ENCODE measurements around the gene MEF2C. TPM values are rescaled to one million over a fixed set of nuclear protein-coding genes. Genes with fewer than 3 reads are reported as not detected.

MEF2C gene
- polyA plus RNA-seq, 1 donor from 2014 or later: 30.2 TPM

- no peak overlapping the region for H3K4me3 ChIP-seq (ENCODE audit: low read length)
- H4K20me1 ChIP-seq (ENCODE audit: insufficient read depth): no peaks in the 10 kb centered on the region
- no peak overlapping the region for H3K4me2 ChIP-seq (ENCODE audit: low read length)
- H3K27me3 ChIP-seq (ENCODE audit: insufficient read depth, low read depth, low read length): no peaks in the 10 kb centered on the region
- H3F3A ChIP-seq (ENCODE audit: insufficient read depth, low read length, poor library complexity, severe bottlenecking): no peaks in the 10 kb centered on the region
- no peaks in the 10 kb centered on the region for H3K9me3 ChIP-seq (ENCODE audit: low read length)
- H3K9ac ChIP-seq (ENCODE audit: low read length): no peak overlapping the region
- H2AFZ ChIP-seq (ENCODE audit: low read depth, low read length): no peak overlapping the region
- no peaks in the 10 kb centered on the region for H3K9me2 ChIP-seq (ENCODE audit: insufficient read depth, low read length)
- TF ChIP-seq RAD21 (conservative IDR thresholded peaks at IDR 0.05): no peak
- TF ChIP-seq, protein P1, sequence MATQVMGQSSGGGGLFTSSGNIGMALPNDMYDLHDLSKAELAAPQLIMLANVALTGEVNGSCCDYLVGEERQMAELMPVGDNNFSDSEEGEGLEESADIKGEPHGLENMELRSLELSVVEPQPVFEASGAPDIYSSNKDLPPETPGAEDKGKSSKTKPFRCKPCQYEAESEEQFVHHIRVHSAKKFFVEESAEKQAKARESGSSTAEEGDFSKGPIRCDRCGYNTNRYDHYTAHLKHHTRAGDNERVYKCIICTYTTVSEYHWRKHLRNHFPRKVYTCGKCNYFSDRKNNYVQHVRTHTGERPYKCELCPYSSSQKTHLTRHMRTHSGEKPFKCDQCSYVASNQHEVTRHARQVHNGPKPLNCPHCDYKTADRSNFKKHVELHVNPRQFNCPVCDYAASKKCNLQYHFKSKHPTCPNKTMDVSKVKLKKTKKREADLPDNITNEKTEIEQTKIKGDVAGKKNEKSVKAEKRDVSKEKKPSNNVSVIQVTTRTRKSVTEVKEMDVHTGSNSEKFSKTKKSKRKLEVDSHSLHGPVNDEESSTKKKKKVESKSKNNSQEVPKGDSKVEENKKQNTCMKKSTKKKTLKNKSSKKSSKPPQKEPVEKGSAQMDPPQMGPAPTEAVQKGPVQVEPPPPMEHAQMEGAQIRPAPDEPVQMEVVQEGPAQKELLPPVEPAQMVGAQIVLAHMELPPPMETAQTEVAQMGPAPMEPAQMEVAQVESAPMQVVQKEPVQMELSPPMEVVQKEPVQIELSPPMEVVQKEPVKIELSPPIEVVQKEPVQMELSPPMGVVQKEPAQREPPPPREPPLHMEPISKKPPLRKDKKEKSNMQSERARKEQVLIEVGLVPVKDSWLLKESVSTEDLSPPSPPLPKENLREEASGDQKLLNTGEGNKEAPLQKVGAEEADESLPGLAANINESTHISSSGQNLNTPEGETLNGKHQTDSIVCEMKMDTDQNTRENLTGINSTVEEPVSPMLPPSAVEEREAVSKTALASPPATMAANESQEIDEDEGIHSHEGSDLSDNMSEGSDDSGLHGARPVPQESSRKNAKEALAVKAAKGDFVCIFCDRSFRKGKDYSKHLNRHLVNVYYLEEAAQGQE (IDR thresholded peaks at IDR 0.05; ENCODE audit: borderline replicate concordance): no peak
- TF ChIP-seq TAF1 (IDR thresholded peaks at IDR 0.05; ENCODE audit: low read depth): no peak
- no peak for TF ChIP-seq EZH2 (IDR thresholded peaks at IDR 0.05; ENCODE audit: borderline replicate concordance, insufficient read depth, low read length, poor library complexity, severe bottlenecking)
- no peak for TF ChIP-seq MXI1 (conservative IDR thresholded peaks at IDR 0.05; ENCODE audit: poor library complexity, severe bottlenecking)
- TF ChIP-seq POLR2AphosphoS5 (IDR thresholded peaks at IDR 0.05): no peak
- no peak for TF ChIP-seq EP300 (conservative IDR thresholded peaks at IDR 0.05; ENCODE audit: poor library complexity, severe bottlenecking)
- no peak for TF ChIP-seq SMC3 (conservative IDR thresholded peaks at IDR 0.05; ENCODE audit: poor library complexity)
- TF ChIP-seq CTCF (IDR thresholded peaks at IDR 0.05; ENCODE audit: poor library complexity, severe bottlenecking): no peak
- H3K79me2 ChIP-seq (replicated peaks; ENCODE audit: insufficient read depth, low read length): no peaks in the 10 kb centered on the region
- no peak overlapping the region for H3K27ac ChIP-seq (ENCODE audit: low read length)
- H3K36me3 ChIP-seq (ENCODE audit: insufficient read depth, low read length): no peaks in the 10 kb centered on the region
Measured at GRCh38 chr5:88734983-88735382, 148.0 kb downstream of the MEF2C start.

- H3K36me3 ChIP-seq (ENCODE audit: insufficient read depth, low read length): no peaks in the 10 kb centered on the region
- H3K9me2 ChIP-seq (ENCODE audit: insufficient read depth, low read length): no peaks in the 10 kb centered on the region
- no peak overlapping the region for H3K4me2 ChIP-seq (ENCODE audit: low read length)
- no peak overlapping the region for H3K9ac ChIP-seq (ENCODE audit: low read length)
- H3F3A ChIP-seq (ENCODE audit: insufficient read depth, low read length, poor library complexity, severe bottlenecking): no peaks in the 10 kb centered on the region
- H3K4me3 ChIP-seq (ENCODE audit: low read length): no peak overlapping the region
- H3K27ac ChIP-seq (ENCODE audit: low read length): no peak overlapping the region
- H3K79me2 ChIP-seq (replicated peaks; ENCODE audit: insufficient read depth, low read length): no peaks in the 10 kb centered on the region
- no peak overlapping the region for H2AFZ ChIP-seq (ENCODE audit: low read depth, low read length)
- H4K20me1 ChIP-seq (ENCODE audit: insufficient read depth): no peaks in the 10 kb centered on the region
- TF ChIP-seq EP300 (conservative IDR thresholded peaks at IDR 0.05; ENCODE audit: poor library complexity, severe bottlenecking) (no peak), MXI1 (conservative IDR thresholded peaks at IDR 0.05; ENCODE audit: poor library complexity, severe bottlenecking) (no peak), EZH2 (IDR thresholded peaks at IDR 0.05; ENCODE audit: borderline replicate concordance, insufficient read depth, low read length, poor library complexity, severe bottlenecking) (no peak), TAF1 (IDR thresholded peaks at IDR 0.05; ENCODE audit: low read depth) (no peak), CTCF (IDR thresholded peaks at IDR 0.05; ENCODE audit: poor library complexity, severe bottlenecking) (no peak), SMC3 (conservative IDR thresholded peaks at IDR 0.05; ENCODE audit: poor library complexity) (no peak), POLR2AphosphoS5 (IDR thresholded peaks at IDR 0.05) (no peak), RAD21 (conservative IDR thresholded peaks at IDR 0.05) (no peak)
- TF ChIP-seq, protein P1 (IDR thresholded peaks at IDR 0.05; ENCODE audit: borderline replicate concordance): no peak
- H3K9me3 ChIP-seq (ENCODE audit: low read length): no peaks in the 10 kb centered on the region
- H3K27me3 ChIP-seq (ENCODE audit: insufficient read depth, low read depth, low read length): no peaks in the 10 kb centered on the region
Measured at GRCh38 chr5:88734191-88734640, 148.8 kb downstream of the MEF2C start.
